Regular cardiac myocyte (primary cell): ENCODE results near the gene ZNF98. TPM values are rescaled to one million over a fixed set of nuclear protein-coding genes. Genes with fewer than 3 reads are reported as not detected.

Experiments
- total RNA-seq: library from RNA; depleted of rRNA; stranded (reverse); fragments of >200 nt; gene quantifications from 2 replicates; pipeline ENCODE4 v1.2.3, GENCODE V29; 2014

Gene ZNF98
- under 0.01 TPM in 1 of 2 replicates, not detected in the other for total RNA-seq

DNA sequence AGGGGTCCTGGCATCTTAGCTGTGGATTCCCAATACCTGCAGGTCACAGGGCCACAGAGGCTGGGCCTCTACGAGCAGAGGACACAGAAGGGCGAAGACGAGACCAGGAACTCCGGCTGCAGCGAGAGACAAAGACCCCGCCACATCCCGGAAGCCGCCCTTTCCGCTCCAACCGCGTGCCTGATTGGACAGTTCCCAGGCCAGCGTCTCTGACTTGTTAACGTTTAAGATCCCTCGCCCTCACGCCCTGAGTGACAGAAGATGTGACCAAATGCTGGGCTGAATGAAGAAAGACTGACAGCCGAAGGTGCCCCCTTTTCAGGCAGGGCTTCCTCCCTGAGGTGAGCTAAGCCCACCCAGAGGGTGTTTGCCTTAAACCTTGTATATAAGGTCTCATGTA lies at the start of gene ZNF98:
Gene ZNF98 (minus strand): TSS at position 136 of the 400 bp plus-strand sequence. CDS start 122 bp downstream, at position 14.

Other genes starting within 250 kb of the ZNF98 start
- gene ZNF676, start 225.4 kb downstream of the ZNF98 start, total RNA-seq, result 0.38 and 0.85 TPM in 2 replicates
- under 0.01 TPM in 1 of 2 replicates, not detected in the other for gene ZNF729, start 135.9 kb downstream of the ZNF98 start, total RNA-seq
- 0.28 and 1.2 TPM in 2 replicates for gene ZNF492, start 212.0 kb upstream of the ZNF98 start, total RNA-seq